Hepatocyte (in vitro differentiated cells): ENCODE data around the gene ECSIT.

Experiments used
- CTCF ChIP-seq: fragments of 200-600 bp; sonication (generic); IDR thresholded peaks from 2 replicates; pipeline ENCODE4 v1.5.1; 2016; ENCODE audit warnings: antibody characterized with exemption, mild to moderate bottlenecking; ENCODE audit not compliant: poor library complexity
- EZH2 ChIP-seq: fragments of 200-600 bp; sonication (generic); IDR thresholded peaks from 2 replicates; pipeline ENCODE4 v1.6.1; 2016; ENCODE audit warnings: antibody characterized with exemption, mild to moderate bottlenecking, borderline replicate concordance
- EZH2phosphoT487 ChIP-seq: fragments of 200-600 bp; sonication (generic); IDR thresholded peaks from one replicate; pipeline ENCODE4 v1.6.1; 2018; ENCODE audit warnings: antibody characterized with exemption, mild to moderate bottlenecking, low read depth, moderate library complexity; ENCODE audit not compliant: unreplicated experiment, severe bottlenecking

GRCh38 chr19:11482384-11483050 is 46.4 kb downstream of the ECSIT start:
- TF ChIP-seq EZH2phosphoT487 (no peak), CTCF (peak; percentile 67), EZH2 (no peak)
